ENCODE results near the gene ZSCAN21.

Gene ZSCAN21

GRCh38 chr7:100048680-100049079 lies 894 bp upstream of the ZSCAN21 start:
- TF ChIP-seq, protein P1, sequence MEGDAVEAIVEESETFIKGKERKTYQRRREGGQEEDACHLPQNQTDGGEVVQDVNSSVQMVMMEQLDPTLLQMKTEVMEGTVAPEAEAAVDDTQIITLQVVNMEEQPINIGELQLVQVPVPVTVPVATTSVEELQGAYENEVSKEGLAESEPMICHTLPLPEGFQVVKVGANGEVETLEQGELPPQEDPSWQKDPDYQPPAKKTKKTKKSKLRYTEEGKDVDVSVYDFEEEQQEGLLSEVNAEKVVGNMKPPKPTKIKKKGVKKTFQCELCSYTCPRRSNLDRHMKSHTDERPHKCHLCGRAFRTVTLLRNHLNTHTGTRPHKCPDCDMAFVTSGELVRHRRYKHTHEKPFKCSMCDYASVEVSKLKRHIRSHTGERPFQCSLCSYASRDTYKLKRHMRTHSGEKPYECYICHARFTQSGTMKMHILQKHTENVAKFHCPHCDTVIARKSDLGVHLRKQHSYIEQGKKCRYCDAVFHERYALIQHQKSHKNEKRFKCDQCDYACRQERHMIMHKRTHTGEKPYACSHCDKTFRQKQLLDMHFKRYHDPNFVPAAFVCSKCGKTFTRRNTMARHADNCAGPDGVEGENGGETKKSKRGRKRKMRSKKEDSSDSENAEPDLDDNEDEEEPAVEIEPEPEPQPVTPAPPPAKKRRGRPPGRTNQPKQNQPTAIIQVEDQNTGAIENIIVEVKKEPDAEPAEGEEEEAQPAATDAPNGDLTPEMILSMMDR (IDR thresholded peaks at IDR 0.05; ENCODE audit: insufficient read depth, low read depth, low read length, missing control alignments) = no peak
- DNase-seq (ENCODE audit: low read depth) = no peak
- no peak overlapping the region for H3K4me3 ChIP-seq (ENCODE audit: low read depth, low read length)

DNA sequence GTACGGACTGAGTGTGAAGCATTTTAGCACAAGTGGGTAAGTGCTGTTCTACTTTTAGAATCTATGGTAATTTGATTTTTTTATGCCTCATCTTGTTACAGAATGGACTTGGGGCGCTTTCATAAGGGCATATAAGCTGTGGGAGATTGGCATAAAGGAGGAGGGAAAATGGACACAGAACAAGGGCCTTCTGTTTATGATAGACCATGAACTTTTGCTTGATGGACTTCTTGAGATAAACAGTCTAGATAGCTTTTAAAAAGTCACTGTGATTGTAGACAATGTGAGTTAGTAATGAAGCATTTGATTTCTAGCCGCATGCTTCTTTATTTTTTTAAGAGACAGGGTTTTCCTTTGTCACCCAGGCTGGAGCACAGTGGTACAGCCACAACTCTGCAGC lies 2.0 kb downstream of the ZSCAN21 start:
- TF ChIP-seq, protein P1 (IDR thresholded peaks at IDR 0.05; ENCODE audit: insufficient read depth, low read depth, low read length, missing control alignments) = no peak
- H3K4me3 ChIP-seq (ENCODE audit: low read depth, low read length) = no peak overlapping the region
- DNase-seq (ENCODE audit: low read depth) = no peak

GRCh38 chr7:100053215-100053614 lies 3.6 kb downstream of the ZSCAN21 start:
- DNase-seq (ENCODE audit: low read depth) = peak; percentile 55
- TF ChIP-seq, protein P1 (IDR thresholded peaks at IDR 0.05; ENCODE audit: insufficient read depth, low read depth, low read length, missing control alignments) = no peak
- no peak overlapping the region for H3K4me3 ChIP-seq (ENCODE audit: low read depth, low read length)

DNA sequence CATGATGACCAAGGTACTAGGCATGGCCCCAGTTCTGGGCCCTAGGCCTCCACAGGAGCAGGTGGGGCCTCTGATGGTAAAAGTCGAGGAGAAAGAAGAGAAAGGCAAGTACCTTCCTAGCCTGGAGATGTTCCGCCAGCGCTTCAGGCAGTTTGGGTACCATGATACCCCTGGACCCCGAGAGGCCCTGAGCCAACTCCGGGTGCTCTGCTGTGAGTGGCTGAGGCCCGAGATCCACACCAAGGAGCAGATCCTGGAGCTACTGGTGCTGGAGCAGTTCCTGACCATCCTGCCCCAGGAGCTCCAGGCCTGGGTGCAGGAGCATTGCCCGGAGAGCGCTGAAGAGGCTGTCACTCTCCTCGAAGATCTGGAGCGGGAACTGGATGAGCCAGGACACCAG lies 7.4 kb downstream of the ZSCAN21 start:
- no peak for DNase-seq (ENCODE audit: low read depth)
- H3K4me3 ChIP-seq (ENCODE audit: low read depth, low read length) = no peak overlapping the region
- TF ChIP-seq, protein P1 (IDR thresholded peaks at IDR 0.05; ENCODE audit: insufficient read depth, low read depth, low read length, missing control alignments) = no peak

- no peak for DNase-seq (ENCODE audit: low read depth)
- TF ChIP-seq, protein P1 (IDR thresholded peaks at IDR 0.05; ENCODE audit: insufficient read depth, low read depth, low read length, missing control alignments) = no peak
- H3K4me3 ChIP-seq (ENCODE audit: low read depth, low read length) = no peak overlapping the region
Observed at GRCh38 chr7:100059251-100059739, 9.7 kb downstream of the ZSCAN21 start.

GRCh38 chr7:100061518-100062193 lies 12.1 kb downstream of the ZSCAN21 start:
- TF ChIP-seq, protein P1 (IDR thresholded peaks at IDR 0.05; ENCODE audit: insufficient read depth, low read depth, low read length, missing control alignments) = no peak
- no peak overlapping the region for H3K4me3 ChIP-seq (ENCODE audit: low read depth, low read length)
- DNase-seq (ENCODE audit: low read depth) = no peak

DNA sequence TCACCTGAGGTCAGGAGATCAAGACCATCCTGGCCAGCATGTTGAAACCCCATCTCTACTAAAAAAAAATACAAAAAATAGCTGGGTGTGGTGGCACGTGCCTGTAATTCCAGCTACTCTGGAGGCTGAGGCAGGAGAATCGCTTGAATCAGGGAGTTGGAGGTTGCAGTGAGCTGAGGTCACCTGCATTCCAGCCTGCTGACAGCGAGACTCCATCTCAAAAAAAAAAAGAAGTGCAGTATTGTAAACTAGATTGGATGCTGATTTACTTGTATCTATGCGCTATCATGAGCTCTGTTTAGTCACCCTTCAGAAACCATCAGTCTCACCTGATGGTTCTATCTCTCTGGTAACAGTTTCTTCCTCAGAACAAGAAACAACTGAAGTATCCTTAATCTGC lies 13.8 kb downstream of the ZSCAN21 start:
- no peak overlapping the region for H3K4me3 ChIP-seq (ENCODE audit: low read depth, low read length)
- no peak for DNase-seq (ENCODE audit: low read depth)
- TF ChIP-seq, protein P1 (IDR thresholded peaks at IDR 0.05; ENCODE audit: insufficient read depth, low read depth, low read length, missing control alignments) = no peak

All from GM12865 (cell line).